GM19463 (cell line): ENCODE results near the gene ZBTB34.
A peak's percentile ranks its signal among the peaks of the same experiment; 100 is the strongest.
"Not testable (repeated sequence)": the region's sequence is repeated elsewhere in the genome, so short reads cannot be mapped to it uniquely, and the experiment has no call there.

Experiments
- ATAC-seq: cut with Tn5 transposase; IDR thresholded peaks from one replicate; pipeline ENCODE4 v1.9.1; 2021; ENCODE audit warnings: mild to moderate bottlenecking, moderate library complexity; ENCODE audit not compliant: unreplicated experiment

The ZBTB34 gene

GRCh38 chr9:126860077-126860756 is at the start of gene ZBTB34:
Gene ZBTB34 (plus strand): TSS chr9:126860639. CDS start chr9:126879400, 18,761 bp downstream.
- ATAC-seq: peak; percentile 67

- no peak for ATAC-seq
Measured at GRCh38 chr9:126813072-126813471, 47.4 kb upstream of the ZBTB34 start.

DNA sequence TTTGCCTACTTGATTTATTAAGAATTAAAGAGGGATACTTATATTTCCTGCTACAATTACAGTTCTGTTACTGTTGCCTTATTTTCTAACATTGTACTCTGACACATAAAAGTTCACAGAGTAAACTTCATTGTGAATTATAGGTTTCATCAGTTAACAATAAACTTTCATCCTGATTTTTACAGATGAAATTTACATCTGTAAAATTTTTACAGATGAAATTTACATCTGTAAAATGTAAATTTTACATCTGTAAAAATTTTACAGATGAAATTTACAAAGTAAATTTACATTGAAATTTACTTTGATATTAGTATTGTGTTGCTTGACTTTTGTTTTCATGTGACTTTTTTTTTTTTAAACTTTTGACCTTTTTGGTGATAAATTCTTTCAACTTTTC is 46.3 kb upstream of the ZBTB34 start:
- no peak for ATAC-seq

- not testable (repeated sequence) for ATAC-seq
Measured at GRCh38 chr9:126817615-126818014, 42.8 kb upstream of the ZBTB34 start.

DNA sequence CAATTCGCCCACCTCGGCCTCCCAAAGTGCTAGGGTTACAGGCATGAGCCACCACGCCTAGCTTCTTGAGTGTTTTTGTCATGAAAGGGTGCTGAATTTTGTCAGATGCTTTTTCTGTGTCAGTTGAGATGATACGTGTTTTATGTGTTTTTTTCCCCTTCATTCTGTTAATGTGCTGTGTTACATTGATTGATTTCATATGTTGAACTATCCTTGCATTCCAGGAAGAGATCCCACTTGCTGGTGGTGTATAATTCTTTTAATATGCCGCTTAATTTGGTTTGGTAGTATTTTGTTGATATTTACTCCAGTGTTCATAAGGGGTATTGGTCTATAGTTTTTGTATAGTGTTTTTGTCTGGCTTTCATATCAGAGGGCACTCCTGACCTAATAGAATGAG is 42.0 kb upstream of the ZBTB34 start:
- ATAC-seq: no peak

GRCh38 chr9:126819482-126819881 is 41.0 kb upstream of the ZBTB34 start:
- no peak for ATAC-seq

DNA sequence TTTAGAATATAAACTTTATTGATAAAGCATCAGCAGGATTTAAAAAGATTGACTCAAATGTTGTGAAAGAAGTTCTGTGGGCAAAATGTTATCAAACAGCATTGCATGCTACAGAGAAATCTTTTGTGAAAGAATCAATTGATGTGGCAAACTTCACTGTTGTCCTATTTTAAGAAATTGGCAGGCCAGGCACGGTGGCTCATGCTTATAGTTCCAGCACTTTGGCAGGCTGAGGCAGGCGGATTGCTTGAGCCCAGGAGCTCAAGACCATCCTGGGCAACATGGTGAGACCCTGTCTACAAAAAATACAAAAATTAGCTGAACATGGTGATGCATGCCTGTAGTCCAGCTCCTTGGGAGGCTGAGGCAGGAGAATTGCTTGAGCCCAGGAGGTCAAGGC is 38.2 kb upstream of the ZBTB34 start:
- no peak for ATAC-seq

- no peak for ATAC-seq
Measured at GRCh38 chr9:126822873-126823272, 37.6 kb upstream of the ZBTB34 start.

DNA sequence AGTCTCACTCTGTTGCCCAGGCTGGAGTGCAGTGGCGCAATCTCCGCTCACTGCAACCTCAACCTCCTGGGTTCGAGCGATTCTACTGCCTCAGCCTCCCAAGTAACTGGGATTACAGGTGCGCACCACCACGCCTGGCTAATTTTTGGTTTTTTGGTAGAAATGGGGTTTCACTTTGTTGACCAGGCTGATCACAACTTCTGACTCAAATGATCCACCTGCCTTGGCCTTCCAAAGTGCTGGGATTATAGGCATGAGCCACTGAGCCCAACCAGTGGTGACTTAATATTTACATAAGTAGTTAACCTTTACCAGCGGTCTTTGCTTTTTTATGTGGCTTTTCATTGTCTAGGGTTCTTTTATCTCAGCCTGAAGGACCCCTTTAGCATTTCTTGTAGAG is 36.4 kb upstream of the ZBTB34 start:
- not testable (repeated sequence) for ATAC-seq

DNA sequence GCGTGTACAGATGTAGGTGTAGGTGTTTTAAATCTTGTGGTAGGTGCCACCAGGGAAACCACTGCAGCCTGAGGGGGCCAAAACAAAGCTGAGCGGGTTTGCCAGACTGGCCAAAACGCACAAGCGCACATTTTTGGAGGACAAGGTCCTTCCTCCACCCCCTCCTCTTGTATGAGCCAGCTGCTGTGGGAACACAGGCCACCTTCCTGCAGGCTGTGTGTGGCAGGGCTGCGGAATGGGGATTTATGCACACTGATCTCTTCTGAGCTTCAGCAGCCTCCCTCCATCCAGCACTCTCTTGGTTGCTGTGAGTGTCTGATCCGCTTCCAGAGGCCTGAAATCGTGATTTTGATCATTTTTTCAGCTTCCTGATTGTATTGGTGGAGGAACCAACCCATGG is 33.2 kb upstream of the ZBTB34 start:
- no peak for ATAC-seq

DNA sequence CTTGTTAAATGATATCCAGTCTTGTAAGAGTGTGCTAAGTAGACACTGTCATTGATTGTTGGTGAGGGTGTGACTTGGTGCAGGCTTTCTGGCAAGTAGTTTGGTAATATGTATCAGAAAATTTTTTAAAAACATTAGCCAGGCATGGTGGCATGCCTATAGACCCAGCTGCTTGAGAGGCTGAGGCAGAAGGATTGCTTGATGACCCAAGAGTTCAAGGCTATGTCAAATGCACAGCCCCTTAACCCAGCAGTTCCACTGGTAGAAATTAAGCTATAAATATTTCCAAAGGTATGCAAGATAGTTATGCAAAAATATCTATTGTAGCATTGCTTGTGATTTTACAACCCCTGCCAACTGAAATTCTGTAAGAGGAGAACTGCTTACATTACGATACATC is 31.4 kb upstream of the ZBTB34 start:
- no peak for ATAC-seq

GRCh38 chr9:126830827-126831226 is 29.6 kb upstream of the ZBTB34 start:
- ATAC-seq: no peak

DNA sequence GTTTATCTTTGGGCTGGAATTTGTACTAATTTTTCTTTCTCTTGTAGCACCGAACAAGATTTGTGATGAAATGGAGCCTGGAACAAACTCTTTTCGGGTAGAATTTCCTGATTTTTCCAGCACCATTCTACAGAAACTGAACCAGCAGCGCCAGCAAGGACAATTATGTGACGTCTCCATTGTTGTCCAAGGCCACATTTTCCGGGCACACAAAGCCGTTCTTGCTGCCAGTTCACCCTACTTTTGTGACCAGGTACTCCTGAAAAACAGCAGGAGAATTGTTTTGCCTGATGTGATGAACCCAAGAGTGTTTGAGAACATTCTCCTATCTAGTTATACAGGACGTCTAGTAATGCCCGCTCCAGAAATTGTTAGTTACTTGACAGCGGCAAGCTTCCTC is 28.0 kb upstream of the ZBTB34 start:
- ATAC-seq: no peak

GRCh38 chr9:126833020-126833419 is 27.4 kb upstream of the ZBTB34 start:
- no peak for ATAC-seq

DNA sequence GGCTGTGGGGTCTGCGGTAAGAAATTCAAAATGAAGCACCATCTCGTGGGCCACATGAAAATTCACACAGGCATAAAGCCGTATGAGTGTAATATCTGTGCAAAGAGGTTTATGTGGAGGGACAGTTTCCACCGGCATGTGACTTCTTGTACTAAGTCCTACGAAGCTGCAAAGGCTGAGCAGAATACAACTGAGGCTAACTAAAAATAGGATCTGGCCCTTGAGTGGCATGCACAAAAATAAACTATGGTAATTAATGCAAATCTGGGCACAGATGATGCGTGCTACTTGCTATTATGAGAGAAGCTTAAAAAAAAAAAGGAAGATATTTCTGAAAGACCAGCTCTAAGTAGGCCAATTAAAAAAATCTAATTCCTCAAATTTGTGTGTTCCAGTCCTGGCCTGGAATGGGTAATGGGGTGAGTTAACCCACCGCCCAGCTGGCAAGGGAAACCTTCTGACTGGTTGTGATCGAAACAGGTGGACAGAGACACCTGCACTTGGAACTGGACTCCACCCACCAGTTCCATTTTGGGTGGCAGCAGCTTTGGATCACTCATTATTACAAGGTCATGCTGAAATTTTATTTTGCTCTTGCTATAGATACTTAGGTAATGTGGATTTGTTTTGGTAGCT is 26.6 kb upstream of the ZBTB34 start:
- no peak for ATAC-seq

- ATAC-seq: no peak
Measured at GRCh38 chr9:126834672-126835071, 25.8 kb upstream of the ZBTB34 start.

- ATAC-seq: no peak
Measured at GRCh38 chr9:126836216-126836615, 24.2 kb upstream of the ZBTB34 start.

DNA sequence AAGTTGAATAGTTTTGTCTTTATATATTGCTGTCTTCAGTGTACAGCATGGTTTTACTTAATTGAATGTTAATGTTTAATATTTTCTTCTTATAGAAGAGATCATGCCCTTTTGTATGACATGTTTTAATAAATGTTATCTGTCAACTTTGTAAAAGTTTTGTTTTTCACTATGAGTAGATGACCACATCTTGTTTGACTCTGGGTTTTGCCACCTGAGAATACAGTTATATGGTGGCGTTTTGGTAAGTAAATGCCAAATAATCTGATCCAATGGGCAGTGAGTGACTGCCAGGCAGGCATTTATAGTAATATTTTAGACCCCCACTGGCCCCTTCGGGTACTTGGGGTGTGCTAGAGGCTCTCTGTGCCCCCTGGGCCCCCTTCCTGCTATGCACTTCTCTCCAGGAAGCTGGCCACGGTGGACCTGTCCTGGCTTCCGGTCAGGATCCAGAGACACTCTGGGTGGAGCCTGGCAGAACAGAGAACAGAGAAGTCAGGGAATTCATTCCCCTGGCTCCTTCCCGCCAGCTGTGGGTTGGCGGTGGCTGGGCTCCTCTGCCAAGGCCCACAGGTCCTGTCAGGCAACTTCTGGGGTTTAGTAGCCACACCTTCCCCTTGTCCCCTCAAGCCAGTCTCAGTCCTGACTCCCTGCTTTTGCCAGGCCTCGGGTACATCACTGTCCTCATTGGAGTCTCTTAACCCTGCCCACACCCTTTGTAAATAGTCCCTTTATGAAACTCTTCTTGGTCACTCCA is 22.2 kb upstream of the ZBTB34 start:
- no peak for ATAC-seq

GRCh38 chr9:126838895-126839294 is 21.5 kb upstream of the ZBTB34 start:
- peak; percentile 69 for ATAC-seq

DNA sequence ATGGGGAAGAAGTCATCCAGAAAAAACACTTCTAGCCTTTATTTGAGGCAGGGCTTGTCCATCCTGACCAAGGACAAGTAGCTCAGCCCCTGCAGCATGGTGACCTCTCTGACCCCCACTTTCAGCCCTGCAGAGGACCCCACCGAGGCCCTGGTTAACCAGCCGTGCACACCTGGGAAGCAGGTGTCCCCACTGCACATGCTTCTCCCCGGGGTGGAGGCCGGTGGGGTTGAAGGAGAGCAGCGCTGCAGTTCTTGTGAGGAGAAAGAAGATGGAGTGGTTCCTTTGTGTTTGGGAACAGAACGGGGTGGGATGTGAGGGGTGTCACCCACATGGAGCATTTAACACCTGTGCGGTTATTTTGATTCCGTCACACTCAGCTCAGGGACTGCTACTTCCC is 21.1 kb upstream of the ZBTB34 start:
- ATAC-seq: no peak

- ATAC-seq: no peak
Measured at GRCh38 chr9:126842220-126842842, 18.1 kb upstream of the ZBTB34 start.
